ENCODE results near the gene CGB2.

DNA sequence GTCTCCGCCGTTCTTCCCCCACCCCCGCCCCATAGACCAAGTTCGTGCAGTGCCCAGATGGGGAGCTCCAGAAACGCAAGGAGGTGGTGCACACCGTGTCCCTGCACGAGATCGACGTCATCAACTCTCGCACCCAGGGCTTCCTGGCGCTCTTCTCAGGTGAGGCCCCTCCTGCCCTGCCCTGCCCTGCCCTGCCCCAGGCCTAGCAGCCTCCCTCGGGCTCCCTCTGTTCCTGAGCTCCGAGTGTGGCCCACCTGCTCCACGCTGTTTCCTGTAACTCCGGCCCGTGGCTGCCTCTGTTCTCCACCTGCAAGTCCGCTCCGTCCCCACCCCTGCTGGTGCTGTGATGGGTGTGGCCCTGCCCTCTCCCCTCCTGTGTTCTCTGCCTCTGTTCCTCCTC, 21.2 kb upstream of the CGB2 start:
- TF ChIP-seq, protein P1, sequence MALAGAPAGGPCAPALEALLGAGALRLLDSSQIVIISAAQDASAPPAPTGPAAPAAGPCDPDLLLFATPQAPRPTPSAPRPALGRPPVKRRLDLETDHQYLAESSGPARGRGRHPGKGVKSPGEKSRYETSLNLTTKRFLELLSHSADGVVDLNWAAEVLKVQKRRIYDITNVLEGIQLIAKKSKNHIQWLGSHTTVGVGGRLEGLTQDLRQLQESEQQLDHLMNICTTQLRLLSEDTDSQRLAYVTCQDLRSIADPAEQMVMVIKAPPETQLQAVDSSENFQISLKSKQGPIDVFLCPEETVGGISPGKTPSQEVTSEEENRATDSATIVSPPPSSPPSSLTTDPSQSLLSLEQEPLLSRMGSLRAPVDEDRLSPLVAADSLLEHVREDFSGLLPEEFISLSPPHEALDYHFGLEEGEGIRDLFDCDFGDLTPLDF (CRISPR knock-in tag; IDR thresholded peaks at IDR 0.05), result no peak
- TF ChIP-seq ZNF670 (CRISPR knock-in tag; IDR thresholded peaks at IDR 0.05; ENCODE audit: borderline replicate concordance), result no peak
